Prostate gland (tissue), 2 donors: Measurements from ENCODE around the gene CACNA2D1. TPM values are rescaled to one million over a fixed set of nuclear protein-coding genes. Genes with fewer than 3 reads are reported as not detected.

Source experiments
- DNase-seq: peaks from one replicate; pipeline ENCODE4 v3.0.0-alpha.2; 2019; ENCODE audit warnings: low spot score
- H3K27ac ChIP-seq, 2 donors: fragments of 200-600 bp; sonication (generic); 2 replicates each; pipeline ENCODE4 v1.5.1; 2017 to 2019
- H3K27me3 ChIP-seq: fragments of 200-600 bp; sonication (generic); replicated peaks from 2 replicates; pipeline ENCODE4 v1.5.1; 2019; ENCODE audit not compliant: insufficient read depth
- H3K36me3 ChIP-seq, 2 donors: fragments of 200-600 bp; sonication (generic); 1 replicate in 1 of 2; 2 replicates in 1 of 2; pipeline versions ENCODE4 v1.5.1 to v1.8.1; 2017 to 2019
- H3K4me1 ChIP-seq: fragments of 200-600 bp; sonication (generic); replicated peaks from 2 replicates; pipeline ENCODE4 v1.5.1; 2019
- H3K4me3 ChIP-seq, 2 donors: fragments of 200-600 bp; sonication (generic); 2 replicates each; pipeline ENCODE4 v1.5.1; 2017 to 2019
- H3K9me3 ChIP-seq: fragments of 200-600 bp; sonication (generic); 2 replicates; pipeline ENCODE4 v1.5.1; 2017
- POLR2A ChIP-seq: fragments of 450-650 bp; IDR thresholded peaks from one replicate; pipeline ENCODE4 v1.6.1; 2016; ENCODE audit warnings: antibody characterized with exemption, mild to moderate bottlenecking
- POLR2AphosphoS5 ChIP-seq: sonication (generic); formaldehyde crosslinking; IDR thresholded peaks from one replicate; pipeline ENCODE4 v1.6.1; 2017; ENCODE audit warnings: antibody characterized with exemption
- WGBS: methylation state at CpG from one replicate; pipeline ENCODE4 v1.1.5; 2018; 5-methylcytosine and 5-hydroxymethylcytosine counted together
- intact Hi-C: fragments of 100-400 bp; cut with DNase I; formaldehyde crosslinking; loops from one replicate; pipeline ENCODE4 v1.14.2; 2022
- total RNA-seq, 2 donors: library from RNA; depleted of rRNA; stranded (reverse); fragments of >200 nt; gene quantifications; one replicate each; pipeline ENCODE4 v1.1.0, GENCODE V29; 2016
- TF ChIP-seq, protein P1 (sequence below), 4 experiments: fragments of 200-600 bp in 2 of 4; fragments of 450-650 bp in 2 of 4; sonication (generic) in 2 of 4; IDR thresholded peaks; 1 replicate in 3 of 4; 2 replicates in 1 of 4; pipeline ENCODE4 v1.5.1; 2016 to 2019; ENCODE audit warnings: antibody characterized with exemption in 4 of 4, mild to moderate bottlenecking in 2 of 4, moderate library complexity in 2 of 4

Gene CACNA2D1
- total RNA-seq, 2 donors from 2014 or later = 16.9 to 24.4 TPM

DNA sequence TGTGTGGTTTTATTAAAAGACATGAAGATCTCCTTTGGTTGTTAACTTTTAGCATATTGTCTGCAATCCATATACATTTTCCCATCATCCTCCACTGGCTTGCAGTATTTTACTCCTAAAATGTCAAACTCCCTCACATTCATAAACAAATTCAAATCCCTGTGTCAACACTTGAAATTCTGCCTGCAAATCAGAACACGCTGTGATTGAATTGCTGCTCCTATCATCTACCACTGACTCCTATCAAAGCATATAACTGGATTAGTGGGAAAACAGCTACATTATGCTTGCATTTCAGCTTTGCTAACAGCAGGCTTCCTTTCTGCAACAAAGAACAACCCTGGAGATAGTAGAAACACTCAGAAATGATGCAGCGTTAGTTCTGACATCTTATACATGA is 392.0 kb downstream of the CACNA2D1 start:
- TF ChIP-seq, protein P1, sequence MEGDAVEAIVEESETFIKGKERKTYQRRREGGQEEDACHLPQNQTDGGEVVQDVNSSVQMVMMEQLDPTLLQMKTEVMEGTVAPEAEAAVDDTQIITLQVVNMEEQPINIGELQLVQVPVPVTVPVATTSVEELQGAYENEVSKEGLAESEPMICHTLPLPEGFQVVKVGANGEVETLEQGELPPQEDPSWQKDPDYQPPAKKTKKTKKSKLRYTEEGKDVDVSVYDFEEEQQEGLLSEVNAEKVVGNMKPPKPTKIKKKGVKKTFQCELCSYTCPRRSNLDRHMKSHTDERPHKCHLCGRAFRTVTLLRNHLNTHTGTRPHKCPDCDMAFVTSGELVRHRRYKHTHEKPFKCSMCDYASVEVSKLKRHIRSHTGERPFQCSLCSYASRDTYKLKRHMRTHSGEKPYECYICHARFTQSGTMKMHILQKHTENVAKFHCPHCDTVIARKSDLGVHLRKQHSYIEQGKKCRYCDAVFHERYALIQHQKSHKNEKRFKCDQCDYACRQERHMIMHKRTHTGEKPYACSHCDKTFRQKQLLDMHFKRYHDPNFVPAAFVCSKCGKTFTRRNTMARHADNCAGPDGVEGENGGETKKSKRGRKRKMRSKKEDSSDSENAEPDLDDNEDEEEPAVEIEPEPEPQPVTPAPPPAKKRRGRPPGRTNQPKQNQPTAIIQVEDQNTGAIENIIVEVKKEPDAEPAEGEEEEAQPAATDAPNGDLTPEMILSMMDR (IDR thresholded peaks at IDR 0.05) = no peak
- TF ChIP-seq POLR2AphosphoS5 (no peak), POLR2A (no peak)
- intact Hi-C loops = no loop called here
- no peaks in the 10 kb centered on the region for H3K36me3 ChIP-seq
- H3K4me1 ChIP-seq = no peaks in the 10 kb centered on the region
- H3K4me3 ChIP-seq = no peak overlapping the region
- no peaks in the 10 kb centered on the region for H3K9me3 ChIP-seq
- no peak overlapping the region for H3K27ac ChIP-seq
- DNase-seq = no peak
- whole genome bisulfite sequencing = 56% methylated on average over 2 of the region's 2 CpGs
- no peaks in the 10 kb centered on the region for H3K27me3 ChIP-seq

DNA sequence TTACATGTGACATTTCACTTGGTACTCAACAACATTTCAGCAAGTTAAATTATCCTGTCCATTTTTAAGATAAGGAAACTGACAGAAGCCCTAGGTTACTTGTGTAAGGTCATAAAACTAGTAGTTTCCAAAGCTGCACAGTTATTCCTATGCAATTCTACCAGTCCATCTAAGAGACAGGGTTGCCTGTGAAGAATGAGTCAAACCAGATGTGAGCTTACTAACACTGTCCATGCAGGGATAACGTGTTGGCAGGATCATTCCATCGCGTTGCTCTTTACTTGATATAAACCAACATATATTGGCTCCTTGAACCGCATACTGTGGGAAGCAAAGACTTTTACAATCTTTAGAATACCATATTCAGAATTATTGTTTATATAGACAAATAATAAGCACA is 392.8 kb downstream of the CACNA2D1 start:
- Histone ChIP-seq H3K9me3 (no peaks in the 10 kb centered on the region), H3K4me1 (no peaks in the 10 kb centered on the region), H3K4me3 (no peak overlapping the region), H3K27me3 (no peaks in the 10 kb centered on the region), H3K36me3 (no peaks in the 10 kb centered on the region), H3K27ac (no peak overlapping the region)
- 63% methylated on average over 4 of the region's 4 CpGs for WGBS
- intact Hi-C loops = no loop called here
- DNase-seq = no peak
- TF ChIP-seq, protein P1 (IDR thresholded peaks at IDR 0.05) = no peak
- TF ChIP-seq POLR2AphosphoS5 = no peak
- TF ChIP-seq POLR2A = no peak

- Histone ChIP-seq H3K27me3 (no peaks in the 10 kb centered on the region), H3K4me3 (no peak overlapping the region), H3K9me3 (no peaks in the 10 kb centered on the region), H3K27ac (no peak overlapping the region), H3K36me3 (no peaks in the 10 kb centered on the region), H3K4me1 (no peaks in the 10 kb centered on the region)
- 72% methylated on average over 1 of the region's 1 CpG for WGBS
- DNase-seq = no peak
- intact Hi-C loops = loop anchor here (5.0 to 10.0 kb wide), 4 partner anchors 185 to 675 kb away; no protein-coding TSS in a partner anchor
- TF ChIP-seq POLR2AphosphoS5 = no peak
- TF ChIP-seq POLR2A = no peak
- TF ChIP-seq, protein P1 (IDR thresholded peaks at IDR 0.05) = no peak
Measured at GRCh38 chr7:82049891-82050533, 393.6 kb downstream of the CACNA2D1 start.

DNA sequence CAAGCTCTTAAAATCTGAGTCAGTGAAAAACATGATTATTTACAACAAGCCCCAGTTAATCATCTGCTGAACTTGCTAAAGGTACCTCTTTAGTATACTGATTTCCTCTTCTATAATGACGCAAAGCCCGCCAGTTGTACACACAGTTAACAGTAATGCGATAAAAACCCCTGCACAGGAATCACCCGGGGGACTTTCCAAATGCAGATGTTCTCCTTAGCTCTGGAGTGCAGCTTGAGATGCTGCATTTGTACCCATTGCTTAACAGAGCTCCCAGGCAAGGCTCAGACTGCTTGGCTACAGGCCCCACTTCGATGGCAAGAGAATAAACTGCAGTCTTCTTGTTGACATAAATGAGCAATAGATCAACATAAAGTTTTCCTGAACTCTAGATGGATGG is 394.1 kb downstream of the CACNA2D1 start:
- Histone ChIP-seq H3K36me3 (no peaks in the 10 kb centered on the region), H3K4me3 (no peak overlapping the region), H3K27me3 (no peaks in the 10 kb centered on the region), H3K9me3 (no peaks in the 10 kb centered on the region), H3K4me1 (no peaks in the 10 kb centered on the region), H3K27ac (no peak overlapping the region)
- 58% methylated on average over 5 of the region's 5 CpGs for WGBS
- no peak for TF ChIP-seq POLR2A
- TF ChIP-seq, protein P1 (IDR thresholded peaks at IDR 0.05) = no peak
- TF ChIP-seq POLR2AphosphoS5 = no peak
- DNase-seq = peak; percentile 7
- intact Hi-C loops = loop anchor here (5.0 to 10.0 kb wide), 4 partner anchors 185 to 675 kb away; no protein-coding TSS in a partner anchor

DNA sequence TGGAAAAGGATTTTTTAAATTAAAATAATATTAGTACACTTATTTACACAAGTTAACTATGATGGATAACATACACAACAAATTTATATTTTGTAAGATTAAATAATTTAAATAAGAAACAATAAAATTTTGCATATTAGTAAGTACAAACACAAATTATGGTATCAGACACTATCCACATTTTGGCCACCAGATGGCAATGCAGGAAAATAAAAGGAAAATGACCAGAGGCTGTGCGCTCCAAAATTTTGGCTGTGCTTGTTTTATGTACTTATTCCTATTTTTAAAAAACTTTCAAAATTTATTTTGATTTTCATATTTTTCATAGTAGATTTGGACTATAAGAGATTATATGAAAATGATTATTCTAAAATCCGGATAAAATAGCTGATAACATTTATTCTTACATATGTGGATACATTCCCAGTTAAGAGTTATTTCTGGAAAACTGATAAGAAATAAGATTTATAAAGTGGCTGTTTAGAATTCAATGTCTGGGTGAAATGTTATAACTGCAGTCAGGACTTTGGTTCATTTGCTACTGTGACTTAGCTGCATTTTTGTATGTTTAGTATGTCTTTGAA is 399.0 kb downstream of the CACNA2D1 start:
- DNase-seq = peak; percentile 40
- WGBS = 13% methylated on average over 2 of the region's 2 CpGs
- H3K9me3 ChIP-seq = no peaks in the 10 kb centered on the region
- TF ChIP-seq POLR2AphosphoS5 = no peak
- no peak for TF ChIP-seq POLR2A
- TF ChIP-seq, protein P1 (IDR thresholded peaks at IDR 0.05) = peak; percentile 51 to 76 (median 71)
- H3K4me3 ChIP-seq = no peak overlapping the region
- intact Hi-C loops = loop anchor here (5.0 to 10.0 kb wide), 4 partner anchors 190 to 680 kb away; no protein-coding TSS in a partner anchor
- no peaks in the 10 kb centered on the region for H3K36me3 ChIP-seq
- H3K27me3 ChIP-seq = no peaks in the 10 kb centered on the region
- no peak overlapping the region for H3K27ac ChIP-seq
- no peaks in the 10 kb centered on the region for H3K4me1 ChIP-seq
